OCI-LY3 (cell line): ENCODE results near the gene DNAH10.

Experiments used
- CTCF ChIP-seq: fragments of 200-600, 300-600 bp; sonication (generic); IDR thresholded peaks from 2 replicates; pipeline ENCODE4 v1.5.1; 2014; ENCODE audit warnings: antibody characterized with exemption, low read length, low read depth
- EZH2phosphoT487 ChIP-seq: fragments of 200-600 bp; shearing (Covaris generic); IDR thresholded peaks from 2 replicates; pipeline ENCODE4 v1.6.1; 2018; ENCODE audit warnings: antibody characterized with exemption, mixed run types, low read depth

GRCh38 chr12:123929946-123930583 is 168.0 kb downstream of the DNAH10 start:
- no peak for TF ChIP-seq CTCF
- TF ChIP-seq EZH2phosphoT487 = no peak
